Breast epithelium (tissue), 3 donors: ENCODE measurements around the gene FLNB.

Experiments
- POLR2A ChIP-seq: fragments of 450-650 bp; IDR thresholded peaks from one replicate; pipeline ENCODE4 v1.6.1; 2016; ENCODE audit warnings: antibody characterized with exemption, mild to moderate bottlenecking, moderate library complexity
- TF ChIP-seq, protein P1 (sequence below), 3 donors: fragments of 450-650 bp; IDR thresholded peaks; one replicate each; pipeline ENCODE4 v1.5.1; 2016 to 2017; ENCODE audit warnings: antibody characterized with exemption in 3 of 3, mild to moderate bottlenecking in 3 of 3, moderate library complexity in 3 of 3

DNA sequence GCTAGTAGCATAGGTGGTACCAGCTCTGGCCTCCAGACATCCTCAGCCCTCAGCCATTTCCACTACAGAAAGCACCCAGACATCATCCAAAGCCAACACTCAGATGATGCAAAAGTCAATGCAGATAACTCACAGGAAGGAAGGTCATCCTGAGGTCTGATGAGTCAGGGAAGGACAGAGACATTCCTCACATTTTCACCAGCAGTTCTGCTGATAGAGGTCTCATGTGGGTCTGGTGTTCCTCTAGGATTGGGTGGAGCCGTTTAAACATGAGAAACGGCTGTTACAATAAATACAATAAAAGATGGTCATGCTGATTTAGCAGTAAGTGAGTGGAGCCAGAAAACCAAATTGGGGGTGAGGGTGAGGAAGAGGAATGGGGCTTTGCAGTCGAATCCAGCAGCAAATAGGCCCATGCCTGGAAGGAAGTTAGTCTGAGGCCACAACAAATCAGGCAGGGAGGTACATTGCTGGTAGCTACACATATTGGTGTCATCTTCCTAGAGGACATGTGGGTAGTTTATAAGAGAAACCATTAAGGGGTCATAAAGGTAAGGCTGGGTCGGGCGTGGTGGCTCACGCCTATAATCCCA lies 33.3 kb upstream of the FLNB start:
- TF ChIP-seq, protein P1, sequence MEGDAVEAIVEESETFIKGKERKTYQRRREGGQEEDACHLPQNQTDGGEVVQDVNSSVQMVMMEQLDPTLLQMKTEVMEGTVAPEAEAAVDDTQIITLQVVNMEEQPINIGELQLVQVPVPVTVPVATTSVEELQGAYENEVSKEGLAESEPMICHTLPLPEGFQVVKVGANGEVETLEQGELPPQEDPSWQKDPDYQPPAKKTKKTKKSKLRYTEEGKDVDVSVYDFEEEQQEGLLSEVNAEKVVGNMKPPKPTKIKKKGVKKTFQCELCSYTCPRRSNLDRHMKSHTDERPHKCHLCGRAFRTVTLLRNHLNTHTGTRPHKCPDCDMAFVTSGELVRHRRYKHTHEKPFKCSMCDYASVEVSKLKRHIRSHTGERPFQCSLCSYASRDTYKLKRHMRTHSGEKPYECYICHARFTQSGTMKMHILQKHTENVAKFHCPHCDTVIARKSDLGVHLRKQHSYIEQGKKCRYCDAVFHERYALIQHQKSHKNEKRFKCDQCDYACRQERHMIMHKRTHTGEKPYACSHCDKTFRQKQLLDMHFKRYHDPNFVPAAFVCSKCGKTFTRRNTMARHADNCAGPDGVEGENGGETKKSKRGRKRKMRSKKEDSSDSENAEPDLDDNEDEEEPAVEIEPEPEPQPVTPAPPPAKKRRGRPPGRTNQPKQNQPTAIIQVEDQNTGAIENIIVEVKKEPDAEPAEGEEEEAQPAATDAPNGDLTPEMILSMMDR (IDR thresholded peaks at IDR 0.05) = no peak
- no peak for TF ChIP-seq POLR2A
